Measurements from ENCODE around the gene BABAM2.
"Not testable (repeated sequence)": the region's sequence is repeated elsewhere in the genome, so short reads cannot be mapped to it uniquely, and the experiment has no call there.

BABAM2 gene

DNA sequence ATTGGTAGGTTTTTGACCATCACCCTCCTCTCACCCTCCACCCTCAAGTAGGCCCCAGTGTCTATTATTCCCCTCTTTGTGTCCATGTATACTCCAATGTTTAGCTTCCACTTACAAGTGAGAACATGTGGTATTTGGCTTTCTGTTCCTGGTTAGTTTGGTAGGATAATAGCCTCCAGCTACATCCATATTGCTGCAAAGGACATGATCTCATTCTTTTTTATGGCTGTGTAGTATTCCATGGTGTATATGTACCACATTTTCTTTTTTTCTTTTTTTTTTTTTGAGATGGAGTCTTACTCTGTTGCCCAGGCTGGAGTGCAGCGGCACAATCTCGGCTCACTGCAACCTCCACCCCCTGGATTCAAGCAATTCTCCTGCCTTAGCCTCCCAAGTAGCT is 88.2 kb downstream of the BABAM2 start:
- not testable (repeated sequence) for DNase-seq (ENCODE audit: low read depth)

DNA sequence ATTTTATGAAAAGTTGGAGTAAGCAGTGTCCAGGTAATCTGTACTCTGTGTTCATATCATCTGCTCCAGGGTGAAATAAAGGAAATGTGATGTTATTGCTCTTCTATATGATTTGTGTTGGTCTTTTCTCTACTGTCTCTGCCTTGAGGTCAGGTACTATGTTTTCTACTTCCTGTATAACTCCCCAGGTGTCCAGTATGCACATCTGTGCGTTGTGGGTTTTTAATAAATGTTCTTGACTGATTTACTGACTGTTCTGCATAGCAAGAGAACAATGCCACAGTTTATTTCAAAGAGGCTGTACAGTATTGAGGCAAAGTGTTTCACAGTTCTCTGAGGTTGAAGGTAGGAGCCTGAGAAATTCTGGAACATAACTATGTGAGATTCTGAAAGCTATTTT is 89.7 kb downstream of the BABAM2 start:
- no peak for DNase-seq (ENCODE audit: low read depth)

DNA sequence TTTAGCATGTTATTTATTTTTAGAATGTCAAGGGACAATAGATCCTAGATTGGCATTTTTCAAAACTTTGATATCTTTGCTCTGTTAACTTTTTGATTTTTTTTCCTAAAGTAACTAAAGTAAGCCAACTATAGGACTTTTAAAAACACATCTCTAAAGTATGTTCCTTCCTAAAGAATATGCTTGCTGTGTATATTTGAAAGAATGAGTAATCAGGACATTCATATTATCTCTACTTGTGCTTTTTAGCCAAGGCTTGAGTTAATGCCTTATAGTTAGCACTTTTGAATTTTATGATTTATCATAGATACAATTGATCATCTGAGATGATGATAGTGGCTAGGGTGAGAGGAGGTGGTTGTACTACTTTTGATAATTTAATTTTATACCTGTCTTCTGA is 93.6 kb downstream of the BABAM2 start:
- DNase-seq (ENCODE audit: low read depth): no peak

DNA sequence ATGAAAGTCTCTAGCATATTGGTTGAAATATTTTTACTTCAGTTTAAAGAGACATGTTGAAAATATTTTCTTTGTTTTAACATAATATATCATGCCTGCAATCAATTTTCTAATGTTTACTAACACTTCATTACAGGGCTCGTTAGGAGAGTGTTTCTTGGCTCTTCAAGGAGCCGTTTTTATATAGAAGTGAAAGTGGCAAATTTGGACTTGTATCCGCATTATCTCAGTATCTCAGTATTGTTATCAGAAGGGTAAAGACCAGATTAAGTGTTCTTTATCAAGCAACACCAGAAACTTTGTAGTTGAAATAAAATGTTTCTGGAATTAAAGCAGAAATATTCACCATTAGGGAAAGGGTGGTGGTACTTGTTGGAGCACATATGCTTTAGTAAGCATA is 97.8 kb downstream of the BABAM2 start:
- no peak for DNase-seq (ENCODE audit: low read depth)

DNA sequence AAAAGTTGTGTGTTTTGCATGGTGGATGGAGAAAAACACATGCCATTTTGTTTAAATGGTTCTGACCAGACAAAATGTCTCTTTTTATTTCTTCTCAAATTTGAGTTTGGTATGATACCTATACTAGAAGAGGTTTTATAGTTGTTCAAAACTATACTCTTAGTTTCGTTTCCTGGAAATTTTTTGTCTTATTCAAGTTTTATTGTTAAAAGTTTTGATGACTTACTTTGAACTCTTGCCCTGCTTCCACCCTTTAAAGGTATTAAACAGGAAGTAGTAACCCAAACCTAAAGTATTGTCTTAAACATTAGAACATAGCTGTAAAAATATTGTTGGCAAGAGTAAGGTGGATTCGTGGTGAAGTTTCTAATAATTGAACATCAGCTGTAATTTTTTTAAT is 98.2 kb downstream of the BABAM2 start:
- DNase-seq (ENCODE audit: low read depth): no peak

DNA sequence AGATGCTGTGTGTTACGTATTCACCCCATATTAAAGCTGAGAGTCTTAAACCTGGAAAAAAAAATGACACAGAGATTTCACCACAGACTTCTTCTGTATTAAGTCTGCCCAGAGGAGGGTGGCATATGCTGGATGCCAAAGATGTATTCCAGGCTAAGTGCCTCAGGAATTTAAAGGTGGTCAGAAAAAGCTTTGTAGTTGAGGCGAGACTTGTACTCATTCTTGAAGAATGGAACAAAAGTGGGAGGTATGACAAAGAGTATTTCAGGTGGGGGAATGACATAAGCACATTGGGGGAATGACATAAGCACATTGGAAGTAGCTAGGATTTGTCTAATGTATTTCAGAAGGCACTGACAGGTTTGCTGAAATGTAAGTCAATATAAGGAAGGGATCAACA is 98.6 kb downstream of the BABAM2 start:
- no peak for DNase-seq (ENCODE audit: low read depth)

DNA sequence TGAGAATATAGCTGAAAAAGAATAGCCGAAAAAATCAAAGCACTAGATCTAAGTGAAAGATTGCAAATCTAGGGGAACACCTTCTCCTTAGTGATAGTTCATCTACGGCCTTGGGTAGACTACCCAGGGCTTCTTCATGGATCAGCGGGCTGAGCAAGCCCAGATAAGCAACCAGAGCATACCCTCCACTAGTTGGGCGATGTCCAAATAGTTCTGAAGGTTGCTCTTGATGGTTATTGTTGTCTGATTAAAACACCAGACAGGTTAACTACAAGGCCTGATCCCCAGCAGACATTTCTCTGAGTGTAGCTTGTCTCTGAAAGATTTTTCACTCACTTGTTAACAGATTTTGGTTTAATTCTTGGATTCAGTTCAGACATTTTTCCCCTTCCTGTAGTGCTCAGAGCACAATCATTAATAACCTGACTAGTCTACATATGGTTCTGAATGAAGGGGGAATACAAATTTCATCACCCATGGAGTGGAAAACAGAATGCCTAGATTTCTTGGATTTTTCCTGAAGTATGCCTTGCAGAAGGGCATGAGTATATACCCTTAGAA is 99.6 kb downstream of the BABAM2 start:
- DNase-seq (ENCODE audit: low read depth): no peak

DNA sequence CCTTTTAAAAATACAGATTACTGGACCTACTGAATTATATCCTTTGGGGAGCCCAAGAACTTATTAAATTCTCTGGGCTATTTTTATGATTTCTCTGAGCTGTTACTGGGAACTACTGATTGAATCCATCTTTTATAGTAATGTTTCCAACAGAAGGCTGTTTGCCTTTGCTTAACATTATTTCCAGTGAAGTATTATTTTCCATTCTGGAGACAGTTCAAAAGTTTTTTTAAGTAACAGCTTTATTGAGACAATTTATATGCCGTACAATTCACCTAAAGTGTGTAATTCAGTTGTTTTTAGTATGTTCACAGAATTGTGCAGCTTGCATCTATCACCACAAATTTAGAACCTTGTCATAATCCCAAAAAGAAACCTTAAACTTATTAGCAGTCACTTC is 100.6 kb downstream of the BABAM2 start:
- DNase-seq (ENCODE audit: low read depth): no peak

DNA sequence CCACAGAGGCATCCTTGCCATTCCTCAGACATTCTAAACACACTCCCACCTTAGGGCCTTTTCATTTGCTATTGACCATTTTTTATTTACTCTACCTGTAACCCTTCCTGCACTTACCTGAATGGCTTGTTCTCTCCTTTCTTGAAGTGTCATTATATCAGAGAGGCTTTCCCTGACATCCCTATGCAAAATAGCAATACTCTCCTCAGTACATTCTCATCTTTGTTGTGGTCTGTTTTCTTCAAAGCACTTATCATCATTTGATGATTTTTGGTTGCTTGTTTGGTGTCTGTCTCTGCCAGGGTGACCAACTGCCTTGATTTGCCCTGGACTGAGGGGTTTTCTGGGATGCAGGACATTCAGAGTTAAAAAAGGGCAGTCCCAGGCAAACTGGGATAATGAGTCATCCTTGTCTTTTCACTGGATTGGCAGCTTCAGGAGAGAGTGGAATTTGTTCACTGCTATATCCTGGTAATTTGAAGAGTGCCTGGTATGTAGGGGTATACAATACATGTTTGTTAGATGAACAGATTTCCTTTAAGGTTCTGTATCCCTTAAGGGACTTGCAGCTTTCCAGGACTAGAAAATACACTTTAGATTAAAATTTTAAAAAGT is 102.4 kb downstream of the BABAM2 start:
- no peak for DNase-seq (ENCODE audit: low read depth)

DNA sequence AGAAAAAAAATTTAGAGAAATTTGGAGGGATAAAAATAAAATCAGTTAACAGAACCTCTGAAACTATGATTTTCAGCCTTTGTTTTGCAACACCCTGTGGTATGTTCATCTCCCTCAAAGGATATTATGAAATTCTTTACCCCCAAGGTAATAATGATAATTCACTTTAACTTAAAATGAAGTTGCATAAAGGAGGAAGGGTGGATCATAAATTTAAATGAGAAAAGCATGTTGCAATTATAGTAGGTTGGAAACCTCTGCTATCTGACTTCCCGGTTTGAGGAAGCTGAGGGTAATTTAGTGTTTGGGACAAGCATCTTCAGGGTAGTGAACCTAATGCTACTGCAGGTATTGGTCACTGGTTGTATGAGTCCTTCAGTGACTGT is 102.9 kb downstream of the BABAM2 start:
- no peak for DNase-seq (ENCODE audit: low read depth)

DNA sequence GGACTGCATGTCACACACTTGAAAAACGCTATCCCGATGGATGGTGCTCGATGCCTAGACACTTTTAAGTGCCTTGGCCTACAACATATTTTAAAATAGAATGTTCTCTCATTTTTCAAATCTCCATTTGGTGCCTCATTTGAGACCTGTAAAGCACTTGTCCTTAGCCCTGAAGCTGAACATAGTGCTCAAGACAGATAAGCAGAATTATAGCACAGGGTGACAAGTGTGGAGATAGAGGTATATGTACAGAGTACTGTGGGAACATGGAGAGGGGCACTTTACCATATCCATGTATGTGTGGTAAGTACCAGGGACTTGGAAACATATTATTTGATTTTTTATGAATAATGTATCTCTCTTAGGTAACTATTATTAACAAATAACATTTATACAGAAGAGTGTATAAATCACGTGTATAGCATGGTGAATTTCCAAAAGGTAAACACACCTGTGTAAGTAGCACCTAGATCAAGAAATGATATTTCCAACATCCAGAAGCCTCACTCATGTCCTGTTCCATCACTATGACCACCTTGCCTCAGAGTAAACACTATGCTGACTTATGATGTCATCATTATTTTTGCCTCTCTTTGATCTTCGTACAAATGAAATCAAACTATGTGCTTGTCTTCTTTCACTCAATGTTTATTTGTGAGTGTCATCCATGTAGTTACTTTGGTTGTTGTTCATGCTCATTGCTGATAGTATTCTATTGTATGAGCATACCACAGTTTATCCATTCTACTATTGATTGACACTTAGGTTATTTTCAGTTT is 103.6 kb downstream of the BABAM2 start:
- no peak for DNase-seq (ENCODE audit: low read depth)

DNA sequence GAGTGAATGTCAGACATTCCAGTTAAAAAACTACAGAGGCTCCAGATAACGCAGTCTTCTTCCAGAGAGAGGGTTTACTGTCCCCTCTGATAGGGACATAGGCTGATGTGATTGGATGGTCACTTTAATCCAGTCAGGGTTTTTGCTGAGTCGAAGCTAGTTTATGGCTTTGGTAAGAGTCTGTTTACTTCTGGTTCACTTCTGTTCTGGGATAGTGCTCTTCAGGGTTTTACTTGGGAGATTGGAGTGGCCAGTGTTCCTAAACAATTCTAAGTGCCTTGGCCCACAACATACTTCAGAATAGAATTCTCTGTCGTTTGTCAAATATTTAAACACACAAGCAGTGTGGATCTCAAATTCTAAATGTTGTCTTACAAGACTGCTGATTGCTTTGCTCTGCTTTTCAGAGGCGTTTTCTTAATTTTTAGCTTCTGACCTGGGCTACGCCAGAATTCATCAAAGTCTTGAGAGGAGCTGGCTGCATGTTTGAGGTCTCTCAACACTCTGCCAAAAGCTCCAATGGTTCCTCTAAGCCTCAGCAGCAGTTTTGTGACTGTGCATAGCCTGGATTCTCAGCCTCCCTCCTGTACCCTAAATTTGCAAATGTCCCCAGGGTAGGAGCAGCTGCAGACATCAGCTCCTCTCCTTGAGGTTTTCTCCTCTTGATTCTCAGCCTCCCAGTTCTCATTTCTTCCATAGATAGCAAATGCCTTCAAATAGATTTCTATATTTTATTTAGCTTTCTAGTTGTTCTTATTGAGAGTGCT is 105.8 kb downstream of the BABAM2 start:
- DNase-seq (ENCODE audit: low read depth): no peak

DNA sequence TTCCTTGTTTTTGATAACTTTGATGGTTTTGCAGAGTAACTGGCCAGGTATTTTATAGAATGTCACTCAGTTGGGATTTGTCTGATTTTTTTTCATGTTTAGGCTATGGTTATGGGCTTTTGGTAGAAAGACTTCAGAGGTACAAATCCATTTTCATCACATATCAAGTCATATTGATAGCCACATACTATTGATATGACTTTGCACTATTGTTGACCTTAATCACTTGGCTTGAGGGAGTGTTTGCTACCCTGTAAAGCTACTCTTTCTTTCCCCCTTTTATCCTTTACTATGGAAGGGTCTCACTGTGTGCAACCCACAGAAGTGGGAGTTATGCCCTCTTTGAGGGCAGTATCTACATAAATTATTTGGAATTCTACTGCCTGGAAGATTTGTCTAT is 109.8 kb downstream of the BABAM2 start:
- DNase-seq (ENCODE audit: low read depth): no peak

DNA sequence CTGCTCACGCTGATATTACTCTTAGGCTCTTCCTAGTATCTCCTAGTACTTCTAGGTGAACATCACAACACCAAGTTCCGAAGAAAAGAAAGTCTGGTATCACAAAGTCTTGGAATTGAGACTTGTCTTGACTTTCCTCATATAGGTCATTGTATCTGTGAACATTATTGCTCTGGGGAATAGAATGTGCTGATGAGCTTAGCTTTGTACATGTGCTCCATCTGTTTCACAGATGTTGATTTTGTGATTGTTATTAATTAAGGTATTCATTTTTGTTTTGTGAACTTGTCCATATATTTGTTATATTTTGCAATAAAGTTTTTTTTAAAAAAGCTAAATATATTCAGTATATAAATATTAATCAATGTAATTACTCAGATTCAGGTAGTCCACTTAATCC is 111.7 kb downstream of the BABAM2 start:
- DNase-seq (ENCODE audit: low read depth): no peak

DNA sequence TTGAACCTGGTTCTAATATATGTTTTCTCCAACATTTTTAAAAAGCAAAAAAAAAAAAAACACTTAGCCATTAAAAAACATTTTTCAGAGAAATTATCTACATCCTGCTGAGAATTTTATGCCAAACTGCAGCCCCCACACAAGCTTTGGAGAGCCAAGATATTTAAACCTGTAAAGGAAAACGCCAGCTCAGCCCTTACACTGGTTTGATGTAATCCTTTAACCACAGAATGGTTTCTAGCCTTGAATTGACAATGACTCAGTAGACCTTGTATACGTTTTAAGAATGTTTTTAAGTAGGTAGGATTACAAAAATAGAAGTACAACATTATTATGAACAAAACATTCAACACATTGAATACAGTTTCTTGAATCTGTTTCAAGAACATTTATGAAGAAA is 113.6 kb downstream of the BABAM2 start:
- DNase-seq (ENCODE audit: low read depth): no peak

DNA sequence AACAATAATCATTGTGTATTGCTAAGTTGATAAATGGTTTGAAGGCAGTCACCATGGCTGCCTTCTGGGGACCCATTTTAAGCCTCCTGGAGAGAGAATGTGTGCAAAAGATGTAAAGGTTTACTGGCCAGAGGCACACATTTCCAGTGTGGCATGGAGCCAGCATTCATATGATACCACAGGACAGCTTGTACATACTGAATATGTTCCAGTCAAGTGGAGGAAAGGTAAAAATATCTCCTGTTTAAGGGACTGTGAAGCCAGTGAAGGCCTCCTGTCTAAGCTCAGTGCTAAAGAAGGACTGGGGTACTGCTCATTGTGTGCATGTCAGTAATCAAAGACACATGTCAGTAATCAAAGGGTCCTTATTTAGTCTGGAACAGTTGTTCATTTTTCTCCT is 119.2 kb downstream of the BABAM2 start:
- DNase-seq (ENCODE audit: low read depth): no peak

DNA sequence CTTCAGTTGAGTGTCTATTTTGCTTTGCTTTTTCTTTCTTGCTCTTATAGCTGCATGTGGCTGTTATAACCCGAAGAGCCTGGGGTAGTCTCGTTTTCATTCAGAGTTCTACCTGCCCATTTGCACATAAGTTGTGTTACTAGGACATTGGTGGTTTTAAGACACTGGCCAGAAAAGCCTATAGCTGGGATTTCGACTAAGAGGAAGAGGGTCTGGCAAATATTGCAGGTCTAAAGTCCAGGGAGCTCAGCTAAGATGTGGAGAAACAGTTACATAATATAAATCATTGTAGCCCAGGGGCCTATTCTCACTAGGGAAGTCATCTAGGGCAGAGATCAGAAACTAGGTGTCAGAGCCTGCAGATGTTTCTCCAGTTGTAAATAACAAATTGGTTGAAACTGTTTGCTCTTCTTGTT is 120.8 kb downstream of the BABAM2 start:
- DNase-seq (ENCODE audit: low read depth): no peak

DNA sequence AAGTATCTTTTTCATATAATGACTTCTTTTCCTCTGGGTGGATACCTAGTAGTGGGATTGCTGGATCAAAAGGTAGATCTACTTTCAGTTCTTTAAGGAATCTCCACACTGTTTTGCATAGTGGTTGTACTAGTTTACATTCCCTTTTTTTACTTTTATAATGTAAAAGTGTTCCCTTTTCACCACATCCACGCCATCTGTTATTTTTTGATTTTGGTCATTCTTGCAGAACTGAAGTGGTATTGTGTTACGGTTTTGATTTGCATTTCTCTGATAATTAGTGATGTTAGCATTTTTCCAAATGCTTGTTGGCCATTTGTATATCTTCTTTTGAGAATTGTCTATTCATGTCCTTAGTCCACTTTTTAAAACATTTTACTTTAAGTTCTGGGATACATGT is 127.9 kb downstream of the BABAM2 start:
- not testable (repeated sequence) for DNase-seq (ENCODE audit: low read depth)

DNA sequence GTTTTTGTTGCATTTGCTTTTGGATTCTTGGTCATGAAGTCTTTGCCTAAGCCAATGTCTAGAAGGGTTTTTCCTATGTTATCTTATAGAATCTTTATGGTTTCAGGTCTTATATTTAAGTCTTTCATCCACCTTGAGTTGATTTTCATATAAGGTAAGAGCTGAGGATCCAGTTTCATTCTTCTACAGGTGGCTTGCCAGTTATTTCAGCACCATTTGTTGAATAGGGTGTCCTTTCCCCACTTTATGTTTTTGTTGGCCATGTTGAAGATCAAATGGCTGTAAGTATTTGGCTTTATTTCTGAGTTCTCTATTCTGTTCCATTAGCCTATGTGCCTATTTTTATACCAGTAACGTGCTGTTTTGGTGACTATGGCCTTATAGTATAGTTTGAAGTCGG is 129.0 kb downstream of the BABAM2 start:
- DNase-seq (ENCODE audit: low read depth): not testable (repeated sequence)

DNA sequence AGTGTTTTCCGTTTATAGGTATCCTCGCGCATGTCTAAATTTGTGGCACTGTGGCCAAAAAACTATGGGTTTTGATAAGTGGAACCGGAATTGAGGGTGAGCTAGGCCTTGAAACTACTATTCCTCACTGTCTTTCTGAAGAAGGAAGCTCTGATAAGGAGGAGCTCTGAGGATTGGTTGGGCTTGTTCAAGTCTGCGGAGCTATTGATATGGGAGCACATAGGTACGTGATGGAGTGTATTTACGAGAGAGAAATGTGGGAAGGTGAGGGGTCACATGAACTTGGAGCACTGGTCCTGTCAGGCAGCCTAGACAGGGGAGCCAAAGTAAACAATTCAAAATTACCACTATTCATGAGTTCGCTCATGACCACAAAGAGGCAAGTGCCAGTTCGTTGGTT is 131.4 kb downstream of the BABAM2 start:
- DNase-seq (ENCODE audit: low read depth): no peak

DNA sequence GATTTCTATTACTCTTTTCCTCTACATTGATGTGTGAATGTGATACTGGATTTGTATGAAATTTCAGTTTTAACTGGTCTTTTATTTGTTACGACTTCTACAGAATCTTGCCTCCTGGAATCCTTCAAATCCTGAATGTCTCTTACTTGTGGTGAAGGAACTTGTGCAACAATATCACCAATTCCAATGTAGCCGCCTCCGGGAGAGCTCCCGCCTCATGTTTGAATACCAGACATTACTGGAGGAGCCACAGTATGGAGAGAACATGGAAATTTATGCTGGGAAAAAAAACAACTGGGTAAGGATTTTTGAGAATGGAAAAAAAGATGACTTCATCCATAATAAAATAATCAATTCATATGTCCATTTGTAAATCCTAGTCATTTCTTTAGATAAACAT is 134.6 kb downstream of the BABAM2 start:
- no peak for DNase-seq (ENCODE audit: low read depth)

DNA sequence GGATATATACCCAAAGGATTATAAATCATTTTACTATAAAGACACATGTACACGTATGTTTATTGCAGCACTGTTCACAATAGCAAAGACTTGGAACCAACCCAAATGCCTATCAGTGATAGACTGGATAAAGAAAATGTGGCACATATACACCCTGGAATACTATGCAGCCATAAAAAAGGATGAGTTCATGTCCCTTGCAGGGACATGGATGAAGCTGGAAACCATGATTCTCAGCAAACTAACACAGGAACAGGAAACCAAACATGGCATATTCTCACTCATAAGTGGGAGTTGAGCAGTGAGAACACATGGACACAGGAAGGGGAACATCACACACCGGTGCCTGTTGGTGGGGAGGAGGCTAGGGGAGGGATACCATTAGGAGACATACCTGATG is 135.7 kb downstream of the BABAM2 start:
- DNase-seq (ENCODE audit: low read depth): not testable (repeated sequence)

DNA sequence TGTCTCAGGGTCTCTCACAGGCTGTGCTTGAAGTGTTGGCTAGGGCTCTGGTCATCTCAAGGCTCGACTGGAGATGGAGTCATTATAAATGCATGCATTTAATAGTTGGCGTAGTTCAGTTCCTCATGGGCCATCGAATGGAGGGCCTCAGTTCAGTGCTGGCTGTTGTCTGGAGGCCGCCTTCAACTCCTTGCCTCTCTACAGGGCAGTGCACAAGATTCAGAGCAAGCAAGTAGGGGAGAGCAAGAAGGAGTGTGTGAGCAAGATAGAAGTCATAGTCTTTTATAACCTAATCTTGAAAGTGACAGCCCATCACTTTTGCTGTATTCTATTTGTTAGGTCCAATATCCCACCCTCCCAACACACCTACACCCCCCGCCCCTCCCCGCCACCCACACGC is 137.5 kb downstream of the BABAM2 start:
- DNase-seq (ENCODE audit: low read depth): no peak

All from stimulated activated CD8-positive, alpha-beta memory T cell treated with anti-CD3 and anti-CD28 coated beads, Interleukin-12 subunit alpha, Interleukin-12 subunit beta, amount 100 ng/mL, for 1 hour (primary cell).